RWPE1 (cell line): ENCODE results near the gene MATCAP1.

Source experiments
- CTCF ChIA-PET: fragments of 350-600 bp; sonication (Branson Sonifier 250); formaldehyde crosslinking; extraction: SDS; loops from one replicate; lab custom pipeline; 2021; lab: Yijun Ruan, JAX
- POLR2A ChIA-PET: fragments of 400-600 bp; formaldehyde crosslinking; extraction: SDS; loops from one replicate; lab custom pipeline; 2020; ENCODE audit warnings: antibody characterized with exemption; ENCODE audit not compliant: low non-redundant PET; lab: Yijun Ruan, JAX
- DNase-seq: peaks from one replicate; pipeline ENCODE4 v3.0.0; 2012; ENCODE audit warnings: low spot score
- H3K27ac ChIP-seq: fragments of 450-650 bp; 2 replicates; pipeline ENCODE4 v1.5.1; 2017
- CTCF ChIP-seq: fragments of 450-650 bp; conservative IDR thresholded peaks from 2 replicates; pipeline ENCODE4 v1.5.1; 2017; ENCODE audit warnings: low read depth, mild to moderate bottlenecking

MATCAP1 gene

GRCh38 chr16:67166598-67167168 lies 17.1 kb downstream of the MATCAP1 start:
- POLR2A ChIA-PET: no interaction called here
- no peak for TF ChIP-seq CTCF
- peak overlapping the region; percentile 98 for H3K27ac ChIP-seq
- CTCF ChIA-PET: interaction anchor here (0.7 kb wide), 1 partner anchor 1255 kb away, joined by 3 read pairs; no protein-coding TSS in a partner anchor
- DNase-seq: no peak

GRCh38 chr16:67166110-67166547 lies 17.6 kb downstream of the MATCAP1 start:
- CTCF ChIA-PET: interaction anchor here (0.7 kb wide), 1 partner anchor 1256 kb away, joined by 3 read pairs; no protein-coding TSS in a partner anchor
- POLR2A ChIA-PET: no interaction called here
- peak overlapping the region; percentile 98 for H3K27ac ChIP-seq
- DNase-seq: no peak
- TF ChIP-seq CTCF: no peak

GRCh38 chr16:67165121-67166078 lies 18.4 kb downstream of the MATCAP1 start:
- ChIA-PET POLR2A (no interaction called here), CTCF (interaction anchor here (0.6 kb wide), 1 partner anchor 172 kb away, joined by 5 read pairs; no protein-coding TSS in a partner anchor)
- peak overlapping the region; percentile 98 for H3K27ac ChIP-seq
- TF ChIP-seq CTCF: no peak
- DNase-seq: no peak

- ChIA-PET POLR2A (no interaction called here), CTCF (no interaction called here)
- peak; percentile 44 for DNase-seq
- peak within 1 kb of the TSS; percentile 98 for H3K27ac ChIP-seq
- no peak for TF ChIP-seq CTCF
Measured at GRCh38 chr16:67164599-67165061, 19.1 kb downstream of the MATCAP1 start, which contains the start of gene HSF4. Gene HSF4, plus strand, starts transcription at chr16:67164745. Its CDS starts 67 bp downstream, at chr16:67164812.

- no peak for DNase-seq
- TF ChIP-seq CTCF: no peak
- CTCF ChIA-PET: interaction anchor here (0.6 to 1.4 kb wide), 4 partner anchors 8 to 15 kb away, joined by 3 to 4 read pairs (median 3); no protein-coding TSS in a partner anchor
- POLR2A ChIA-PET: interaction anchor here (1.2 kb wide), 1 partner anchor 11 kb away, joined by 6 read pairs; no protein-coding TSS in a partner anchor
- peak overlapping the region; percentile 98 for H3K27ac ChIP-seq
Measured at GRCh38 chr16:67163999-67164558, 19.7 kb downstream of the MATCAP1 start.
